GM12878 (cell line): Measurements from ENCODE around the gene KRAS. TPM values are rescaled to one million over a fixed set of nuclear protein-coding genes. Genes with fewer than 3 reads are reported as not detected.

Experiments
- ATAC-seq: fragments of 200-7000 bp; cut with Tn5 transposase; 3 replicates; pipeline ENCODE4 v1.9.1; 2020; ENCODE audit warnings: mild to moderate bottlenecking, moderate library complexity
- BruUV-seq: library from RNA; stranded (reverse); fragments of 400-500 nt; replicated peaks from 2 replicates; lab custom pipeline; 2021; lab: Mats Ljungman, UMichigan
- CTCF ChIA-PET: fragments of 300-600 bp; sonication (Branson Sonifier 250); formaldehyde crosslinking; extraction: SDS; loops from one replicate; lab custom pipeline; 2021; ENCODE audit warnings: inconsistent platforms; lab: Yijun Ruan, JAX
- POLR2A ChIA-PET: fragments of 350-600 bp; formaldehyde crosslinking; extraction: SDS; loops from one replicate; lab custom pipeline; 2021; ENCODE audit warnings: inconsistent platforms; lab: Charles Lee
- RAD21 ChIA-PET: fragments of 300-600 bp; sonication (Branson Sonifier 250); formaldehyde crosslinking; loops from one replicate; lab custom pipeline; 2023; ENCODE audit warnings: antibody characterized with exemption; ENCODE audit not compliant: unreplicated experiment; lab: Charles Lee
- SMC1A ChIA-PET: fragments of 300-600 bp; sonication (Branson Sonifier 250); formaldehyde crosslinking; loops from one replicate; lab custom pipeline; 2023; ENCODE audit not compliant: unreplicated experiment, uncharacterized antibody; lab: Charles Lee
- DNase-seq: peaks from one replicate; pipeline ENCODE4 v3.0.0-alpha.2; 2011; ENCODE audit warnings: low read depth, low spot score
- FAIRE-seq: peaks from 3 replicates; lab custom pipeline; 2011; peaks lifted over from hg19 to GRCh38; lab: Jason Lieb, UNC
- H2AFZ ChIP-seq: 2 replicates; pipeline ENCODE4 v1.6.0; 2011; ENCODE audit warnings: low read depth, low read length, control low read depth; ENCODE audit not compliant: control insufficient read depth
- H3K27ac ChIP-seq: 2 replicates; pipeline ENCODE4 v1.5.1; 2011; ENCODE audit warnings: control low read depth; ENCODE audit not compliant: control insufficient read depth, insufficient read depth
- H3K27me3 ChIP-seq, 2 experiments: replicated peaks in 1 of 2; 2 replicates each; pipeline versions ENCODE4 v1.6.0 to v1.6.1; 2011; ENCODE audit warnings: low read length in 1 of 2; ENCODE audit not compliant: control insufficient read depth in 2 of 2, insufficient read depth in 2 of 2
- H3K36me3 ChIP-seq, 2 experiments: 2 replicates each; pipeline ENCODE4 v1.5.1; 2011; ENCODE audit warnings: low read length in 1 of 2; ENCODE audit not compliant: control insufficient read depth in 2 of 2, insufficient read depth in 2 of 2
- H3K4me1 ChIP-seq: 2 replicates; pipeline ENCODE4 v1.6.1; 2011; ENCODE audit warnings: mild to moderate bottlenecking, low read length, moderate library complexity, mixed read lengths; ENCODE audit not compliant: control insufficient read depth, insufficient read depth
- H3K4me2 ChIP-seq: 2 replicates; pipeline ENCODE4 v1.6.0; 2011; ENCODE audit warnings: control low read depth; ENCODE audit not compliant: control insufficient read depth, insufficient read depth
- H3K4me3 ChIP-seq: fragments of 200-600 bp; sonication (generic); 2 replicates; pipeline ENCODE4 v1.5.1; 2016
- H3K79me2 ChIP-seq: 2 replicates; pipeline ENCODE4 v1.6.0; 2011; ENCODE audit warnings: low read length; ENCODE audit not compliant: control insufficient read depth, insufficient read depth
- H3K9ac ChIP-seq: 2 replicates; pipeline ENCODE4 v1.8.0; 2011; ENCODE audit warnings: low read length, control low read depth, mixed read lengths; ENCODE audit not compliant: control insufficient read depth, insufficient read depth
- H3K9me3 ChIP-seq: replicated peaks from 3 replicates; pipeline ENCODE4 v1.5.1; 2011; ENCODE audit warnings: mild to moderate bottlenecking, low read length; ENCODE audit not compliant: control insufficient read depth, insufficient read depth
- H4K20me1 ChIP-seq: 2 replicates; pipeline ENCODE4 v1.6.0; 2011; ENCODE audit not compliant: control insufficient read depth, insufficient read depth
- ATF7 ChIP-seq: fragments of 450-650 bp; IDR thresholded peaks from 2 replicates; pipeline ENCODE4 v1.6.1; 2016; ENCODE audit warnings: low read depth, mild to moderate bottlenecking
- BMI1 ChIP-seq: fragments of 450-650 bp; IDR thresholded peaks from 2 replicates; pipeline ENCODE4 v1.6.1; 2016; ENCODE audit warnings: mild to moderate bottlenecking, moderate library complexity, borderline replicate concordance
- BRCA1 ChIP-seq: IDR thresholded peaks from 2 replicates; pipeline ENCODE4 v1.6.1; 2011; ENCODE audit warnings: low read depth, low read length, improper control_type of control experiment
- CHD4 ChIP-seq: fragments of 200-600 bp; sonication (generic); IDR thresholded peaks from 2 replicates; pipeline ENCODE4 v1.6.1; 2016; ENCODE audit warnings: mild to moderate bottlenecking
- CREM ChIP-seq: IDR thresholded peaks from 2 replicates; pipeline ENCODE4 v1.6.1; 2014; ENCODE audit warnings: antibody characterized with exemption, low read depth
- ELK1 ChIP-seq: IDR thresholded peaks from 2 replicates; pipeline ENCODE4 v1.6.1; 2012; ENCODE audit warnings: low read depth, low read length, improper control_type of control experiment
- EZH2 ChIP-seq: IDR thresholded peaks from 2 replicates; pipeline ENCODE4 v1.6.1; 2012; ENCODE audit warnings: low read depth, mild to moderate bottlenecking, control low read depth, inconsistent platforms, low read length, borderline replicate concordance; ENCODE audit not compliant: control insufficient read depth
- GATAD2B ChIP-seq: fragments of 450-650 bp; conservative IDR thresholded peaks from 2 replicates; pipeline ENCODE4 v1.6.1; 2017; ENCODE audit warnings: low read depth, mild to moderate bottlenecking, moderate library complexity
- HDAC2 ChIP-seq: fragments of 200-600 bp; sonication (generic); IDR thresholded peaks from 2 replicates; pipeline ENCODE4 v1.6.1; 2017
- HDAC6 ChIP-seq: fragments of 200-600 bp; sonication (generic); IDR thresholded peaks from one replicate; pipeline ENCODE4 v1.8.0; 2017; ENCODE audit warnings: antibody characterized with exemption; ENCODE audit not compliant: unreplicated experiment
- LARP7 ChIP-seq: fragments of 450-650 bp; IDR thresholded peaks from 2 replicates; pipeline ENCODE4 v1.6.1; 2017; ENCODE audit warnings: mild to moderate bottlenecking
- MTA3 ChIP-seq: IDR thresholded peaks from 2 replicates; pipeline ENCODE4 v1.6.1; 2012; ENCODE audit warnings: low read length, inconsistent platforms, borderline replicate concordance
- SIX5 ChIP-seq: IDR thresholded peaks from 2 replicates; pipeline ENCODE4 v1.6.1; 2011; ENCODE audit warnings: mild to moderate bottlenecking, low read depth, low read length, moderate library complexity; ENCODE audit not compliant: severe bottlenecking
- SMAD5 ChIP-seq: IDR thresholded peaks from 2 replicates; pipeline ENCODE4 v1.6.1; 2016; ENCODE audit warnings: antibody characterized with exemption, low read depth
- STAT3 ChIP-seq: IDR thresholded peaks from 2 replicates; pipeline ENCODE4 v1.6.1; 2011; ENCODE audit warnings: low read depth, low read length, improper control_type of control experiment
- USF1 ChIP-seq: IDR thresholded peaks from 2 replicates; pipeline ENCODE4 v1.6.1; 2011; ENCODE audit warnings: borderline replicate concordance, low read depth, mild to moderate bottlenecking, moderate library complexity, mixed read lengths, low read length; ENCODE audit not compliant: insufficient read depth; ENCODE audit errors: extremely low read length
- USF2 ChIP-seq: IDR thresholded peaks from 2 replicates; pipeline ENCODE4 v1.6.1; 2011; ENCODE audit warnings: low read depth, low read length, improper control_type of control experiment, borderline replicate concordance
- ZNF207 ChIP-seq: fragments of 450-650 bp; IDR thresholded peaks from 2 replicates; pipeline ENCODE4 v1.6.1; 2014; ENCODE audit warnings: antibody characterized with exemption, mild to moderate bottlenecking, borderline replicate concordance
- ZSCAN29 ChIP-seq: fragments of 450-650 bp; IDR thresholded peaks from 2 replicates; pipeline ENCODE4 v1.6.1; 2017; ENCODE audit warnings: mild to moderate bottlenecking, moderate library complexity
- ZZZ3 ChIP-seq: IDR thresholded peaks from 2 replicates; pipeline ENCODE4 v1.6.1; 2011; ENCODE audit warnings: low read depth; ENCODE audit not compliant: control insufficient read depth, insufficient read length
- WGBS: methylation state at CpG from one replicate; pipeline ENCODE4 v1.1.6; 2016; ENCODE audit warnings: low lambda C conversion rate; ENCODE audit not compliant: insufficient replicate concordance, insufficient coverage; ENCODE audit errors: missing lambda C conversion rate; 5-methylcytosine and 5-hydroxymethylcytosine counted together
- in situ Hi-C: fragments of 300-500 bp; cut with MboI; formaldehyde crosslinking; loops from 9 replicates; pipeline ENCODE4 v1.14.3; 2018; ENCODE audit warnings: mixed read lengths
- intact Hi-C: fragments of 100-400 bp; cut with micrococcal nuclease; formaldehyde crosslinking; loops from one replicate; pipeline ENCODE4 v1.14.2; 2022; ENCODE audit not compliant: unreplicated experiment
- polyA plus RNA-seq, 11 experiments: library from polyadenylated mRNA; depleted of rRNA in 4 of 11; unstranded in 6 of 11; stranded (reverse) in 5 of 11; fragments of >200 nt; fragmentation: Nextera tagmentation in 4 of 11; fragmentation: Illumina TruSeq in 1 of 11; extraction: Ambion mirVana in 4 of 11; extraction: Trizol in 1 of 11; gene quantifications; 1 replicate in 1 of 11; 2 replicates in 10 of 11; pipeline versions ENCODE4 v1.2.1 to v1.2.3, GENCODE V29; 2011 to 2016; ENCODE audit warnings: inconsistent platforms in 2 of 11, missing spikeins in 2 of 11, low read depth in 1 of 11
- total RNA-seq, 4 experiments: library from RNA; depleted of rRNA in 3 of 4; stranded (reverse); fragments of >200 nt in 3 of 4; fragmentation: Illumina TruSeq in 1 of 4; extraction: Trizol in 1 of 4; gene quantifications; 2 replicates each; pipeline versions ENCODE4 v1.2.1 to v1.2.3, GENCODE V29; 2013 to 2021

The KRAS gene
- total and polyA plus RNA-seq, 10 of the 15 experiments (the other 5 are each of a cell fraction or from before 2014, with no cell fraction given), result 3.1 to 23.8 (median 8.0) TPM

GRCh38 chr12:25197608-25198007 is 53.1 kb downstream of the KRAS start (continued):
- TF ChIP-seq STAT3 (no peak), CREM (no peak)

- peak; percentile 69 for FAIRE-seq
- TF ChIP-seq MTA3, result 0 out of 2 replicates have a peak, but pooled peaks have one; percentile 38
- TF ChIP-seq ZSCAN29, result no peak
- TF ChIP-seq CHD4, result no peak
- peak; percentile 34; the same call in 1 of the 2 replicates for TF ChIP-seq GATAD2B
- no peak for TF ChIP-seq BRCA1
- TF ChIP-seq ATF7, result no peak
- no peak for TF ChIP-seq EZH2
- no peak for TF ChIP-seq ZZZ3
- TF ChIP-seq USF2, result no peak
- TF ChIP-seq LARP7, result no peak
- no peak for TF ChIP-seq ELK1
- TF ChIP-seq USF1, result no peak
- peak; percentile 31 for TF ChIP-seq SIX5
- TF ChIP-seq HDAC2, result no peak
- no peak for TF ChIP-seq HDAC6
- peak; percentile 65; the same call in 1 of the 2 replicates for TF ChIP-seq SMAD5
- peak; percentile 96 for TF ChIP-seq BMI1
- TF ChIP-seq ZNF207, result no peak
Measured at GRCh38 chr12:25195056-25195971, 55.4 kb downstream of the KRAS start, which contains the start of the genes DNAI7 and ETFRF1. Gene DNAI7, minus strand, starts transcription at chr12:25195160. Its CDS starts 82 bp downstream, at chr12:25195078. Gene ETFRF1, plus strand, starts transcription at chr12:25195237. Its CDS starts 8,720 bp downstream, at chr12:25203957.

More at GRCh38 chr12:25195056-25195971, 55.4 kb downstream of the KRAS start, which contains the start of the genes DNAI7 and ETFRF1:
- POLR2A ChIA-PET, result interaction anchor here (0.9 to 1.0 kb wide), 3 partner anchors 20 to 189 kb away, joined by 3 to 4 read pairs (median 3); no protein-coding TSS in a partner anchor
- Histone ChIP-seq H3K36me3 (no peaks in the 10 kb centered on the region), H3K9me3 (no peaks in the 10 kb centered on the region), H4K20me1 (no peaks in the 10 kb centered on the region), H3K4me1 (peaks cover 6% of the 10 kb centered on the region; the same call in 1 of the 2 replicates), H2AFZ (peak within 1 kb of the TSS; percentile 76), H3K79me2 (peaks cover 4% of the 10 kb centered on the region), H3K4me2 (peak within 1 kb of the TSS; percentile 76), H3K27me3 (no peaks in the 10 kb centered on the region), H3K9ac (peak within 1 kb of the TSS; percentile 71), H3K27ac (peak within 1 kb of the TSS; percentile 73), H3K4me3 (peak within 1 kb of the TSS; percentile 85)
- DNase-seq (peak; percentile 56), ATAC-seq (peak; percentile 99)
- CTCF ChIA-PET, result interaction anchor here (0.9 to 2.0 kb wide), 7 partner anchors 10 to 192 kb away, joined by 3 to 14 read pairs (median 3); no protein-coding TSS in a partner anchor
- SMC1A ChIA-PET, result interaction anchor here (1.0 to 1.6 kb wide), 4 partner anchors 11 to 843 kb away, joined by 3 to 9 read pairs (median 4); no protein-coding TSS in a partner anchor
- intact Hi-C loops (no loop called here), in situ Hi-C loops (no loop called here)
- 2% methylated on average over 54 of the region's 54 CpGs for WGBS
- RAD21 ChIA-PET, result interaction anchor here (0.7 to 1.0 kb wide), 6 partner anchors 9 to 168 kb away, joined by 3 to 8 read pairs (median 4); no protein-coding TSS in a partner anchor
- TSS peak; percentile 89 for BruUV-seq
